ENCODE measurements around the gene IGDCC3.

The IGDCC3 gene

DNA sequence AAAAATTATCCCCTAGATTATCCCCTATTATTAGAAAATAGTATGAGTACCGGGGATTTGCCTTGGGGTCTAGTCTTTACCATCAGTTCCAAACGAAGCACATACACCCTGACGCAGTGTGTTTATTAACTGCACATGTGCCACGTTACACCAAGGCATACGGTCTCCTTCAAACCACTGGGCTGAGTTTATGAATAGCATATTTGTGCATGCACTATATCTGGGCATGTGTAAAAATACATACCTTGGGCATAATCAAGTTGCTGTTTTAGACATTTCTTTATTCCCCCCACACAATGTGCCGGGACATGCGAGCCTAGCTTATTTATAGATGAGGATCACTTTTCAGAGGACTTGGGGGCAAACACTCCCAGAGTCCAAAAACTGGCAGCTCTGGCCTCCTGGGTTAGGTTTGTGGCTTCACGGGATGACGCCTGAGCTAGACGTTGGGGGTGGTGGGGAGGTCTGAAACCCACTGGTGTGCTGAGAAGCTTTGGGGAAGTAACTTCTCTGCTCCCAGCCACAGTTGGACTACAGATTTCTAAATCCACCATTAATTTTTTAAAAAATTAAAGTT is 28.7 kb upstream of the IGDCC3 start:
- in situ Hi-C loops (cut with MboI; ENCODE audit: low sequenced_read_pairs) = no loop called here

DNA sequence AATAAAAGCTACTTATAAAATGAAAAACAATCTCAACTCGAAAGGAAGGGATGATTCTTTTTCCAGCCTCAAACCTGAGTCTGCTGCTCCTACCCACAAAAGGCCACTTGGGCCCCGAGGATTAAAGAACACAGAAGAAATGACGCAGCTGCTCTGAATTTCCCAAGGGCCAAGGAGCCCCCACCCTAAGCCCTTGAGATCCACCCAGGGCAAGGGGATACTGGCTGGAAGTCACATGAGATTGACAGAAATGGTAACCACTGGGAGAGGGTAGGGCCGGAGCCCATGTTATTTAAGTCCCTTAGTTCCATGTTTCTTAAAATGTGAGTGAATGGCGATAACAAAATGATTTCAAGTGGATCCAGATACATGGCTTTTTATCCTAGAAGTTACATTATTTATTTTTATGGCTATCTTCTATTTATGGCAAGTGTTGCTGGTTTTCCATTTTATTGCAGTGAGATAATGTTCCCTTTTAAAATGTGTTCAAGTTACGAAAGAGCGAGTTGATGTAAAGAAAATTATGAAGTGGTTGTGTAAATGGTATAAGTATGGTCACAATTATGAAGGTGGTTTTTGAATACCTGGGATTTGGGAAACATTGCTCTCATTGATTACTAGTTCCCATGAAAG is 28.1 kb upstream of the IGDCC3 start:
- in situ Hi-C loops (cut with MboI; ENCODE audit: low sequenced_read_pairs) = no loop called here

GRCh38 chr15:65404186-65404872 is 26.5 kb upstream of the IGDCC3 start:
- in situ Hi-C loops (cut with MboI; ENCODE audit: low sequenced_read_pairs) = no loop called here

DNA sequence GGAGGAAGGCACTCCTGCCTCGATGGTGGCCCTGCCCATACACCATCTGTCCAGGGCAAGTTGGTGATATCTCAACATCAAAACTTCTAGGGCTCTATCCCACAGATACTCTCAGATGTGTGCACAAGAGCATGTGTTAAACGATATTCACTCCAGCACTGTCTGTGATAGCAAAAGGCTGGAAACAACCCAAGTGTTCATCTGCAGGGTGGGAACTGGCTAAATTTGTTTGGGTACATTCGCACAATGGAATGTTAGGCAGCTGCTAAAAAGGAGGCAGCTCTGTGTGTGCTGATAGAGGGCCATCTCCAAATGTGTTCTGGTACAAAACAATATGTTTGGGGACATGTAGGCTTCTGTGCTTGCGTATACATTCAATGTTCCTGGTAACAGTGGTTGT is 25.2 kb upstream of the IGDCC3 start:
- in situ Hi-C loops (cut with MboI; ENCODE audit: low sequenced_read_pairs) = no loop called here

DNA sequence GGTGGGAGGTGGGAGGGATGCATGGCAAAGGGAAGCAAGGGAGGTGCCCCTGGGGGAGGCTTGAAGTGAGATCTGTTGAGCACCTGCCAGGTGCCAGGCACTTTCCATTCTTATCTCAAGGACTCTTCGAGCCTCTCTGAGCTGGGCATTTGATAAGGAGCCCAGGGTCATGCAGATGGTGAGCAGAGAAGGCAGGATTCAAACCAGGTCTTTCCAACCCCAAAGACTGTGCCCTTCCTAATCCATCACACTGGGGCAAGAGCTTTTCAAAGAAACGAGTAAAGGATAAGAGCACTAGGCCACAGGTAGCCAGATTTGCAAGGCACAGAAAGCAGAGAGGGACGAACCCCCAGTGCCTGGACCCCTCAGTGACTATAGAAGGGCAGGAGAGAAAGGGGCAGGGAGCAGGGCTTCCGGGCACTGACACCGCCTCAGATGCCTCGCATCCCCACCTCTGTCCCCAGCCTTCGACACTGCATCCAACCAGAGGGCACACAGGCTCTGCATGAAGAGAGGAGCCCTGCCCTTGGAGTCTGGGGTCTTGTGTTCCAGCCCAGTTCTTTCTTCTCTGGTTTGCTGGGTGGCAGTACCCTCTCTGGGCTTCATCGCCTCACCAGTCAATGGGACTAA is 23.9 kb upstream of the IGDCC3 start:
- in situ Hi-C loops (cut with MboI; ENCODE audit: low sequenced_read_pairs) = no loop called here

- in situ Hi-C loops (cut with MboI; ENCODE audit: low sequenced_read_pairs) = no loop called here
Measured at GRCh38 chr15:65400760-65401610, 23.2 kb upstream of the IGDCC3 start.

DNA sequence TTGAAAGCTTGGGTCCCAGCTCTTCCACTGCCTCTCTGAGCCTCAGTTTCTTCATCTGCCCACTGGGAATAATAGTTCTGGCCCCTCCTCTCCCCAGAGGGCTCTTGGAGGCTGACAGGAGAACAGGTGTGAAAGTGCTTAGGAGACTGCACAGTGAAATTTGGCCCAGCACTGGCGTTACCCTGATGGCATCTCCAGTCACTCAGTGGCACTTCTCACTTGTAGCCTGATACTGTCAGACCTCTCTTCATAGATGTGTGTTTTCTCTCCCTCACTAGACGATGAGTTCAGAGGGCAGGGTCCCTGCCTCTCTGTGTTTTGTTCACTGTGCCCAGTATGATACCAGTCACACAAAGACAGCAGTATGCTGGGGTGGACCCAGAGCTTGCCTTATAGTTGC is 22.2 kb upstream of the IGDCC3 start:
- in situ Hi-C loops (cut with MboI; ENCODE audit: low sequenced_read_pairs) = loop anchor here (25.0 kb wide), 1 partner anchor 663 kb away; no protein-coding TSS in a partner anchor

GRCh38 chr15:65399001-65399706 is 21.4 kb upstream of the IGDCC3 start:
- in situ Hi-C loops (cut with MboI; ENCODE audit: low sequenced_read_pairs) = loop anchor here (25.0 kb wide), 1 partner anchor 662 kb away; no protein-coding TSS in a partner anchor

DNA sequence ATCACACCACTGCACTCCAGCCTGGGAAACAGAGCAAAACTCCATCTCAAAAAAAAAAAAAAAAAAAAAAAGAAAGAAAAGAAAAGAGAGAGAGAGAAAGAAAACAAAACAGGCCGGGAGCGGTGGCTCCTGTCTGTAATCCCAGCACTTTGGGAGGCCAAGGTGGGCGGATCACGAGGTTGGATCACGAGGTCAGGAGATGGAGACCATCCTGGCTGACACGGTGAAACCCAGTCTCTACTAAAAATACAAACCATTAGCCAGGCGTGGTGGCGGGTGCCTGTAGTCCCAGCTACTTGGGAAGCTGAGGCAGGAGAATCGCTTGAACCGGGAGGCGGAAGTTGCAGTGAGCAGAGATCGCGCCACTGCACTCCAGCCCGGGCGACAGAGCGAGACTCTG is 20.7 kb upstream of the IGDCC3 start:
- in situ Hi-C loops (cut with MboI; ENCODE audit: low sequenced_read_pairs) = loop anchor here (25.0 kb wide), 1 partner anchor 661 kb away; no protein-coding TSS in a partner anchor

GRCh38 chr15:65396965-65397317 is 19.1 kb upstream of the IGDCC3 start:
- in situ Hi-C loops (cut with MboI; ENCODE audit: low sequenced_read_pairs) = loop anchor here (25.0 kb wide), 1 partner anchor 660 kb away; no protein-coding TSS in a partner anchor

DNA sequence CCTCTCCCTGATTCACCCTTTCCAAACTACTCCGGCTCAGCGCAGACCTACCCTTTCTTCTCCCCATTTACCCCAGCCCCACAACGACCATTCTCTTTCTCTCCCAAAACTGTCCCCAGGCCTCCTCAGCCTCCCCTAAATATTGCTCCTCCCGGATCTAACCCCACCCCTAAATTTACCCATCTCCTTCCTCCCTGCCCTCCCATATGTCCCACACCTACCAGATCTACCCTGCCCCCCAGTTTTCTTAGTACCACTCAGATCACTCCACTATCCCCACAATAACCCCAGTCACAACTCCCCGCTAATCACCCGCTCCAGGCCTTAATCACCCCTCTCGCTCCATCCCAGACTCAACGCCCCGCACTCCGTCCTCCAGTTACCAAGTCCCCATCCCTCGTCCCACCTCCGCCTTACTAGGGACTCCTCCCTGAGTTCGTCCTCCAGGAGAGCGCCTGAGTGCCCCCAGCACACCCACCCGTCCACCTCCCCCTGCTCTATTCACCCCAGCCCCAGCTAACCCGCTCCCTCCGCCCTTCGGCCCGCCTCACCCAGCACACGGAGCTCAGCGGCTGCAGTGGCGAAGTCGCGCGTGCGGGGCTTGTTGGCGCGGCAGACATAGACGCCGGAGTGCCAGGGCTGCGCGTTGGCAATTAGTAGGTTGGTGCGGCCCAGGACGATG is 18.6 kb upstream of the IGDCC3 start:
- in situ Hi-C loops (cut with MboI; ENCODE audit: low sequenced_read_pairs) = loop anchor here (25.0 kb wide), 1 partner anchor 659 kb away; no protein-coding TSS in a partner anchor

DNA sequence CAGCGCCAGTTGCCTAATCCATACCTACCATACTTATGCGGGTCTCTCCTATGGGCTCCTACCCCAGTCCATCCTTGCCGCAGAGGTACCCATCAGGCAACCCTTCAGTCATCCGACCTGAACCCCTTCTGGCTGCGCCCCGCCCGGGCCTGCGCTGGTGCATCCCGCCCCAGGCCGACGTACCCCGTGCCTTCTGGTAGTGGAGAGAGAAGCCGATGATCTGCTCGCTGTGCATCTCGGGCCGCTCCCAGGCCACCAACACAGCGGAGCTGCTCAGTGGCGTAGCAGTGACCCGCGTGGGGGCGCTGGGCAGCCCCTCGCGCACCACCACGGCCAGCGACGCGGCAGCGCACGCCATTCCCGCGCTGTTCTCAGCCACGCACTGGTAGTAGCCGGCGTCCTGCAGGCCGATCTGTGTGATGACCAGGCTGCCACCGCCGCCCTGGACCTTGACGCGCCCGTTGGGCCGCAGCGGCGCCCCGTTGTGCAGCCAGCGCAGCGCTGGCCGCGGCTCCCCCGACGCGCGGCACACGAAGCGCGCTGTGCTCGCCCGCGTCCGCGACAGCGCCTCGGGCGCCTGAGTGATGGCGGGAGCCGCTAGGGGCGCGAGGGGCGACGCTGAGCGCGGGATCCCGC is 17.9 kb upstream of the IGDCC3 start:
- in situ Hi-C loops (cut with MboI; ENCODE audit: low sequenced_read_pairs) = loop anchor here (25.0 kb wide), 1 partner anchor 658 kb away; no protein-coding TSS in a partner anchor

- in situ Hi-C loops (cut with MboI; ENCODE audit: low sequenced_read_pairs) = loop anchor here (25.0 kb wide), 1 partner anchor 658 kb away; no protein-coding TSS in a partner anchor
Measured at GRCh38 chr15:65394936-65395335, 17.1 kb upstream of the IGDCC3 start.

DNA sequence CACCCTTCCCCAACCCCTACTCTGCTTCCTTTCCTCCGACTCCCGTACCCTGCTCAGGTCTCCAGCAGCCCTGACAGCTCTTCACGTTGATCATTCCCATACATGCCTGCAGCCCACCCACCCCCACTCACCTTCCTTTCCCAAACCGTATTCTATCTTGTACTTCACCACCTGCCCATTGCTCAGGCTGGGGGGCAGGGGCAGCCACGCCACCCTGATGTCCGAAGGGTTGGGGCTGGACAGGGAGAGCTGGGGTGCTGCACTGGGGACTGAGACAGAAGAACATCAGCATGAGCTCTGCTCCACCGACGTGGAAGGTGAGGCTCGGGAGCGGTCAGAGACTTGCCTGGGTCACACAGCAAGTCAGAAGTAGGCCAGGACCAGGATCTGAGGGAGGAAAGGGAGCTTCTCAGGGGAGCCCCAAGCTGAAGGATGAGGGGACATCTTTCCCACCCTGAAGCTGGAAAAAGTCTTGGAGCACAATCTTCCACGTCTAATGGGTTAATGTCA is 16.5 kb upstream of the IGDCC3 start:
- in situ Hi-C loops (cut with MboI; ENCODE audit: low sequenced_read_pairs) = loop anchor here (25.0 kb wide), 1 partner anchor 657 kb away; no protein-coding TSS in a partner anchor

GRCh38 chr15:65393557-65393956 is 15.8 kb upstream of the IGDCC3 start:
- in situ Hi-C loops (cut with MboI; ENCODE audit: low sequenced_read_pairs) = loop anchor here (25.0 kb wide), 1 partner anchor 656 kb away; no protein-coding TSS in a partner anchor

DNA sequence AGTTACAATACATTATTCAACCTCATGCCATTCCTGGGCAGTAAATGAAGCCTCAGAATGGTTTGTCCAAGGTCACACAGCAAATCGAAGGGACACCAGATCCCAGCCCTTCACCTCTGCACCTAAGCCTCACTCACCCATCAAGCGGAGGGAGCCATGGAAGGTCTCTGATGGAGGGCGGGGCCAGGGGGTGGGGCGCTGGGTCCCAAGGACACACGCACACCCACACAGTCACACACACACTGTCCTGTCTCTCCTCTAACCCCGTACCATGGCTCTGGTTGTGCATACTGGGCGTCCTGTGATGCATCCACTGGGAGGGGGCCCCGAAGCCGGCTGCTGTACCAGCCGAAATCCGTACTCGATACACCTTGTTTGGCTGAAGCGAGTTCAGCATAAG is 15.3 kb upstream of the IGDCC3 start:
- in situ Hi-C loops (cut with MboI; ENCODE audit: low sequenced_read_pairs) = loop anchor here (25.0 kb wide), 1 partner anchor 656 kb away; no protein-coding TSS in a partner anchor

DNA sequence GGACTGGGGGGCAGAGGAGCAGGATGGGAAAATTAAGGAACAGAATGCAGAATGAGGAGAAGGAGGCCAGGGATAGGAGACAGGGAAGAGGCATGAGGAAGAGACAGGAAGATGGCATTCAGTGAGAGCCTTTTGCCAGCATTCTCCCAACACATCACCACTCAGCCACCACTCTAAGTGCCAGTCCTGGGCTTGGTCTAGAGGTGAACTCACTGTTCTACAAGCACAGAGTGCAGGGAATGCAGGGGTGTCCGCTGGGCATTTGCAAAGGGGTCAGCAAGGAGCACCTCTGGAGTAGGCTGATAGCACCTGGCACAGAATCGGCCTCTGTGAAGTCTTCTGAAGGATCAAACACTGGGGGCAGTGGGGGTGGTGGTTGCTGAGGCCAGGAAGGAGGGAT is 14.6 kb upstream of the IGDCC3 start:
- in situ Hi-C loops (cut with MboI; ENCODE audit: low sequenced_read_pairs) = loop anchor here (25.0 kb wide), 1 partner anchor 655 kb away; no protein-coding TSS in a partner anchor

- in situ Hi-C loops (cut with MboI; ENCODE audit: low sequenced_read_pairs) = loop anchor here (25.0 kb wide), 1 partner anchor 654 kb away; no protein-coding TSS in a partner anchor
Measured at GRCh38 chr15:65391732-65392131, 13.9 kb upstream of the IGDCC3 start.
